OCI-LY7 (cell line): Measurements from ENCODE around the gene RBMS1. TPM values are rescaled to one million over a fixed set of nuclear protein-coding genes. Genes with fewer than 3 reads are reported as not detected.
A peak's percentile ranks its signal among the peaks of the same experiment; 100 is the strongest.

Experiments used
- BruUV-seq: library from RNA; stranded (reverse); fragments of 400-500 nt; replicated peaks from 2 replicates; lab custom pipeline; 2021; lab: Mats Ljungman, UMichigan
- CTCF ChIA-PET: fragments of 300-600 bp; sonication (Branson Sonifier 250); formaldehyde crosslinking; loops from one replicate; lab custom pipeline; 2022; ENCODE audit warnings: antibody characterized with exemption; ENCODE audit not compliant: unreplicated experiment; lab: Charles Lee
- POLR2A ChIA-PET: fragments of 300-600 bp; sonication (Branson Sonifier 250); formaldehyde crosslinking; loops from one replicate; lab custom pipeline; 2022; ENCODE audit warnings: antibody characterized with exemption; lab: Charles Lee
- DNase-seq: peaks from one replicate; pipeline ENCODE4 v3.0.0-alpha.2; 2015; ENCODE audit warnings: low spot score
- H2AFZ ChIP-seq: fragments of 200-600 bp; sonication (generic), shearing (Covaris generic); 2 replicates; pipeline ENCODE4 v1.6.1; 2014; ENCODE audit warnings: mild to moderate bottlenecking, antibody characterized with exemption, low read length, moderate library complexity
- H3K27ac ChIP-seq: fragments of 200-600 bp; sonication (generic); 2 replicates; pipeline ENCODE4 v1.5.1; 2014; ENCODE audit warnings: mixed run types, low read depth, mild to moderate bottlenecking, moderate library complexity, low read length, inconsistent platforms; ENCODE audit not compliant: poor library complexity, severe bottlenecking
- H3K36me3 ChIP-seq: fragments of 200-600 bp; sonication (generic); 2 replicates; pipeline ENCODE4 v1.6.1; 2014; ENCODE audit warnings: mild to moderate bottlenecking, antibody characterized with exemption, low read length, moderate library complexity, mixed read lengths; ENCODE audit not compliant: insufficient read depth
- H3K4me1 ChIP-seq: fragments of 200-600 bp; sonication (generic); 2 replicates; pipeline ENCODE4 v1.5.1; 2014; ENCODE audit warnings: mild to moderate bottlenecking, low read length; ENCODE audit not compliant: insufficient read depth, poor library complexity, severe bottlenecking
- H3K4me2 ChIP-seq: fragments of 200-600 bp; sonication (generic); 2 replicates; pipeline ENCODE4 v1.6.1; 2014; ENCODE audit warnings: mild to moderate bottlenecking, low read length
- H3K4me3 ChIP-seq: fragments of 200-600 bp; sonication (generic); 2 replicates; pipeline ENCODE4 v1.5.1; 2014; ENCODE audit warnings: mild to moderate bottlenecking, low read depth, low read length; ENCODE audit not compliant: poor library complexity, severe bottlenecking
- H3K79me2 ChIP-seq: fragments of 200-600 bp; sonication (generic); 2 replicates; pipeline ENCODE4 v1.6.1; 2016; ENCODE audit warnings: low read depth, mild to moderate bottlenecking, low read length, moderate library complexity, mixed read lengths; ENCODE audit not compliant: insufficient read depth
- H3K9me2 ChIP-seq: fragments of 200-600 bp; sonication (generic); 2 replicates; pipeline ENCODE4 v1.6.1; 2016; ENCODE audit warnings: mild to moderate bottlenecking, low read length, mixed read lengths; ENCODE audit not compliant: insufficient read depth
- H3K9me3 ChIP-seq: fragments of 200-600 bp; sonication (generic); 2 replicates; pipeline ENCODE4 v1.6.1; 2014; ENCODE audit warnings: mild to moderate bottlenecking, mixed run types, low read length, mixed read lengths
- H4K20me1 ChIP-seq: fragments of 200-600 bp; sonication (generic); 2 replicates; pipeline ENCODE4 v1.6.1; 2014; ENCODE audit warnings: mild to moderate bottlenecking, antibody characterized with exemption, low read length, moderate library complexity, mixed read lengths; ENCODE audit not compliant: insufficient read depth
- EZH2phosphoT487 ChIP-seq: fragments of 200-600 bp; sonication (generic); IDR thresholded peaks from 2 replicates; pipeline ENCODE4 v1.6.1; 2018; ENCODE audit warnings: low read depth, borderline replicate concordance, mild to moderate bottlenecking, mixed run types, antibody characterized with exemption, low read length, moderate library complexity, mixed read lengths
- intact Hi-C: fragments of 100-400 bp; cut with micrococcal nuclease; formaldehyde crosslinking; loops from one replicate; pipeline ENCODE4 v1.10.0; 2022; ENCODE audit not compliant: unreplicated experiment
- total RNA-seq, 2 experiments: library from RNA; depleted of rRNA in 1 of 2; stranded (reverse); fragments of >200 nt in 1 of 2; shearing (Covaris generic) in 1 of 2; gene quantifications; 2 replicates each; pipeline ENCODE4 v1.2.3, GENCODE V29; 2014 to 2022
- TF ChIP-seq, protein P1 (sequence below): fragments of 200-600 bp; sonication (generic); conservative IDR thresholded peaks from 2 replicates; pipeline ENCODE4 v1.5.1; 2014; ENCODE audit warnings: mild to moderate bottlenecking, antibody characterized with exemption, low read length, moderate library complexity, mixed read lengths

The RBMS1 gene
- total RNA-seq, 2 experiments from 2014 or later: 29.5 to 35.7 TPM

DNA sequence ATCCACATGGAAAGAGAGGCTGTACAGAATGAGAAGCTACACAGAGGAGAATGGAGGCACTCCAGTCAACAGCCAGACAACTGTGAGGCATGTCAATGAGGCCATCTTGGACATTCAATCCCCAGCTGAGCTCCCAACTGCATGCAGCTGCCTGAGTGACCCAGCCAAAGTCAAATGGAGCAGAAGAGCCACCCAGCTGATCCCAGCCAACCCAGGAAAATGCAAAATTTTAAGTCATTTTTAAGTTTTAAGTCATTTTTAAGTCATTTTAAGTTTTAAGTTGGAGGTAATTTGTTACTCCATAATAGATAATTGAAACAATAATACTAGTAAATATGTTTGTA lies 63.6 kb downstream of the RBMS1 start:
- peaks cover 34% of the 10 kb centered on the region for H3K4me1 ChIP-seq

DNA sequence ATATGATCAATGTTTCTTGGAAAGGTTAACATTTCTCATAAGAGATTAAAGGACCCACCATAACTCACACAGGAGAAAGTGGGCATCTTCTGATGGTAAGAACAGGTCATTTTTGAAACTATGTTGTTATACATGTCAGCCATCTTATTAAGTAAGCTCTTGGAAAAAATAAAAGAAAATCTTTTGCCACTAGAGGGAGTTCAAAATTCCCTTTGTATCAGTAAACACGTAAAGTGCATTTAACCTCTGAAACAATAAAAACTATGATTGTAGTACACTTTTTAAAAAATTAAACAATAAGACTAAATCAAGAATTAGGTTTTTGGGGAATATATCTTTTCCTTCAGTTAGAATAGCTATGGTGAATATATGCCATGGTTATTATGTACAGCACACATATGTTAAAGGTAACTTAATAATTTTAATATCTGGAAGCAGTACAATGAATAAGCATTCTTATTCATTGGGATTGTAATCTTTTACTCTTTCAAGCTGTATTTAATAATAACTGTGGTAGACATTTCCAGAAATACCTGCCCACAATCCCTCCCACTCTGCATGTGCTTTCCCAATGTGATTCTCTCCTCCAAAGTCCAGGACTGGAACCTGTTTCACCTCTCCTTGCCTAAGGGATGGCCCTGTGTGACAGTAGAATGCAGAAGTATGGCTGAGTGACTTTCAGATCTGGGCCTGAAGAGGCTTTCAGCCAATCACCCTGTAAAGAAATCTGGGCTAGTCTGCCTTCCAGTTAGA lies 64.2 kb downstream of the RBMS1 start:
- TF ChIP-seq, protein P1, sequence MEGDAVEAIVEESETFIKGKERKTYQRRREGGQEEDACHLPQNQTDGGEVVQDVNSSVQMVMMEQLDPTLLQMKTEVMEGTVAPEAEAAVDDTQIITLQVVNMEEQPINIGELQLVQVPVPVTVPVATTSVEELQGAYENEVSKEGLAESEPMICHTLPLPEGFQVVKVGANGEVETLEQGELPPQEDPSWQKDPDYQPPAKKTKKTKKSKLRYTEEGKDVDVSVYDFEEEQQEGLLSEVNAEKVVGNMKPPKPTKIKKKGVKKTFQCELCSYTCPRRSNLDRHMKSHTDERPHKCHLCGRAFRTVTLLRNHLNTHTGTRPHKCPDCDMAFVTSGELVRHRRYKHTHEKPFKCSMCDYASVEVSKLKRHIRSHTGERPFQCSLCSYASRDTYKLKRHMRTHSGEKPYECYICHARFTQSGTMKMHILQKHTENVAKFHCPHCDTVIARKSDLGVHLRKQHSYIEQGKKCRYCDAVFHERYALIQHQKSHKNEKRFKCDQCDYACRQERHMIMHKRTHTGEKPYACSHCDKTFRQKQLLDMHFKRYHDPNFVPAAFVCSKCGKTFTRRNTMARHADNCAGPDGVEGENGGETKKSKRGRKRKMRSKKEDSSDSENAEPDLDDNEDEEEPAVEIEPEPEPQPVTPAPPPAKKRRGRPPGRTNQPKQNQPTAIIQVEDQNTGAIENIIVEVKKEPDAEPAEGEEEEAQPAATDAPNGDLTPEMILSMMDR: peak; percentile 92
- TF ChIP-seq EZH2phosphoT487: no peak
- H3K27ac ChIP-seq: peak overlapping the region; percentile 63

More for the DNA sequence above, 63.6 kb downstream of the RBMS1 start:
- no TSS peak for BruUV-seq
- DNase-seq: no peak
- intact Hi-C loops: loop anchor here (5.0 kb wide), 1 partner anchor 108 kb away; no protein-coding TSS in a partner anchor
- no peak for TF ChIP-seq EZH2phosphoT487
- TF ChIP-seq, protein P1: no peak
- no peak overlapping the region for H3K4me3 ChIP-seq
- H3K9me2 ChIP-seq: no peaks in the 10 kb centered on the region
- no peaks in the 10 kb centered on the region for H3K79me2 ChIP-seq
- ChIA-PET CTCF (interaction anchor here (0.8 kb wide), 1 partner anchor 252 kb away, joined by 3 read pairs; no protein-coding TSS in a partner anchor), POLR2A (interaction anchor here (0.6 to 1.2 kb wide), 4 partner anchors 10 to 25 kb away, joined by 3 to 4 read pairs (median 3); no protein-coding TSS in a partner anchor)
- H3K27ac ChIP-seq: no peak overlapping the region
- H3K4me2 ChIP-seq: no peak overlapping the region
- no peaks in the 10 kb centered on the region; the same call in 1 of the 2 replicates for H3K36me3 ChIP-seq
- H4K20me1 ChIP-seq: no peaks in the 10 kb centered on the region
- peaks cover 9% of the 10 kb centered on the region for H3K9me3 ChIP-seq
- H2AFZ ChIP-seq: peak overlapping the region; percentile 73; the same call in 1 of the 2 replicates

More for the DNA sequence above, 64.2 kb downstream of the RBMS1 start:
- Histone ChIP-seq H3K4me1 (peaks cover 34% of the 10 kb centered on the region), H3K36me3 (no peaks in the 10 kb centered on the region; the same call in 1 of the 2 replicates), H3K9me3 (peaks cover 9% of the 10 kb centered on the region), H3K9me2 (no peaks in the 10 kb centered on the region), H4K20me1 (no peaks in the 10 kb centered on the region), H2AFZ (peak overlapping the region; percentile 73), H3K4me3 (no peak overlapping the region), H3K79me2 (no peaks in the 10 kb centered on the region), H3K4me2 (peak overlapping the region; percentile 66)
- POLR2A ChIA-PET: interaction anchor here (0.6 to 3.4 kb wide), 14 partner anchors 9 to 649 kb away, joined by 3 to 33 read pairs (median 3); no protein-coding TSS in a partner anchor
- no TSS peak for BruUV-seq
- intact Hi-C loops: loop anchor here (5.0 kb wide), 1 partner anchor 273 kb away; no protein-coding TSS in a partner anchor
- DNase-seq: peak; percentile 79
- CTCF ChIA-PET: interaction anchor here (0.7 to 0.8 kb wide), 2 partner anchors 24 to 253 kb away, joined by 3 read pairs; no protein-coding TSS in a partner anchor
